GM12865 (cell line): ENCODE measurements around the gene ADSL.

ENCODE experiments used
- DNase-seq: peaks from one replicate; pipeline ENCODE4 v3.0.0; 2010; ENCODE audit warnings: low read depth
- H3K4me3 ChIP-seq: 2 replicates; pipeline ENCODE4 v1.5.1; 2011; ENCODE audit warnings: mild to moderate bottlenecking, low read depth, low read length, control low read depth
- CTCF ChIP-seq: IDR thresholded peaks from 2 replicates; pipeline ENCODE4 v1.5.1; 2011; ENCODE audit warnings: low read length, control low read depth, low read depth, inconsistent platforms; ENCODE audit not compliant: insufficient read depth; ENCODE audit errors: missing control alignments

ADSL gene

GRCh38 chr22:40364431-40364830 is 18.1 kb downstream of the ADSL start:
- no peak for DNase-seq
- no peak overlapping the region for H3K4me3 ChIP-seq
- no peak for TF ChIP-seq CTCF

- H3K4me3 ChIP-seq: no peak overlapping the region
- TF ChIP-seq CTCF: no peak
- DNase-seq: no peak
Observed at GRCh38 chr22:40366068-40366467, 19.8 kb downstream of the ADSL start.

- no peak for TF ChIP-seq CTCF
- no peak overlapping the region for H3K4me3 ChIP-seq
- no peak for DNase-seq
Observed at GRCh38 chr22:40367342-40367741, 21.0 kb downstream of the ADSL start.

GRCh38 chr22:40368016-40368415 is 21.7 kb downstream of the ADSL start:
- no peak overlapping the region for H3K4me3 ChIP-seq
- TF ChIP-seq CTCF: no peak
- DNase-seq: no peak

- no peak for TF ChIP-seq CTCF
- no peak for DNase-seq
- no peak overlapping the region for H3K4me3 ChIP-seq
Observed at GRCh38 chr22:40368836-40369235, 22.5 kb downstream of the ADSL start.

- no peak overlapping the region for H3K4me3 ChIP-seq
- DNase-seq: no peak
- no peak for TF ChIP-seq CTCF
Observed at GRCh38 chr22:40374567-40374966, 28.3 kb downstream of the ADSL start.

GRCh38 chr22:40376149-40376548 is 29.8 kb downstream of the ADSL start:
- no peak overlapping the region for H3K4me3 ChIP-seq
- no peak for TF ChIP-seq CTCF
- no peak for DNase-seq
